Nephron (organoid): ENCODE data around the gene ASB2.

Experiments
- H3K27ac Mint-ChIP-seq, 3 experiments: 2 replicates each; pipeline ENCODE4 v1.8.0; 2020; ENCODE audit warnings: mixed read lengths in 3 of 3, mild to moderate bottlenecking in 2 of 3, moderate library complexity in 1 of 3
- H3K27me3 Mint-ChIP-seq: 2 replicates; pipeline ENCODE4 v1.8.0; 2021; ENCODE audit warnings: low read depth, mild to moderate bottlenecking, moderate library complexity, mixed read lengths
- H3K36me3 Mint-ChIP-seq: 2 replicates; pipeline ENCODE4 v1.8.0; 2020; ENCODE audit warnings: low read depth, mixed read lengths
- H3K4me1 Mint-ChIP-seq: 2 replicates; pipeline ENCODE4 v1.8.0; 2020; ENCODE audit warnings: mixed read lengths
- H3K4me3 Mint-ChIP-seq, 3 experiments: 2 replicates each; pipeline ENCODE4 v1.8.0; 2020; ENCODE audit warnings: mild to moderate bottlenecking in 3 of 3, mixed read lengths in 3 of 3, moderate library complexity in 2 of 3
- H3K9me3 Mint-ChIP-seq: 2 replicates; pipeline ENCODE4 v1.8.0; 2020; ENCODE audit warnings: mixed read lengths
- TF ChIP-seq, protein P1 (sequence below), 3 experiments: fragments of 200-600 bp; sonication (generic); IDR thresholded peaks; one replicate each; pipeline ENCODE4 v1.5.0; 2021; ENCODE audit warnings: antibody characterized with exemption in 3 of 3; ENCODE audit not compliant: unreplicated experiment in 3 of 3

ASB2 gene

DNA sequence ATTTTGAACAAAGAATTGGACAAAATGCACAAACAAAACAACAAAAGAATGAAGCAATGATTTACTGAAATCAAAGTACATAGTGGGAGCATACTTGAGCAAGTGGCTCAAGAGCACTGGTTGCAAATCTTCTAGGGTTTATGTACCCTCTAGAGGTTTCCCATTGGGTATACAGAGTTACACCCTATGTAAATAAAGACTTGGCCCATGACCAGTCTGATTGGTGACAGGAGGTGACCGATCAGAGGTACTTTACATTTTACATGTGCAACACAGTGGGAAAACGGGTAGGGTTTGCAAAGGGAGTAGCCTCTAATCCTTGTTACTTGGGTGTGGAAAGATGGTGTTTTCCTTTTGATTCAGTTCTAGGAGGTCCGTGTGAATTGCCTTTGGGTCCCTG is 59.9 kb downstream of the ASB2 start:
- Mint-ChIP-seq H3K4me1 (no peaks in the 10 kb centered on the region), H3K27me3 (no peaks in the 10 kb centered on the region), H3K36me3 (no peaks in the 10 kb centered on the region), H3K9me3 (peaks cover 5% of the 10 kb centered on the region), H3K4me3 (no peak overlapping the region), H3K27ac (no peak overlapping the region)
- TF ChIP-seq, protein P1, sequence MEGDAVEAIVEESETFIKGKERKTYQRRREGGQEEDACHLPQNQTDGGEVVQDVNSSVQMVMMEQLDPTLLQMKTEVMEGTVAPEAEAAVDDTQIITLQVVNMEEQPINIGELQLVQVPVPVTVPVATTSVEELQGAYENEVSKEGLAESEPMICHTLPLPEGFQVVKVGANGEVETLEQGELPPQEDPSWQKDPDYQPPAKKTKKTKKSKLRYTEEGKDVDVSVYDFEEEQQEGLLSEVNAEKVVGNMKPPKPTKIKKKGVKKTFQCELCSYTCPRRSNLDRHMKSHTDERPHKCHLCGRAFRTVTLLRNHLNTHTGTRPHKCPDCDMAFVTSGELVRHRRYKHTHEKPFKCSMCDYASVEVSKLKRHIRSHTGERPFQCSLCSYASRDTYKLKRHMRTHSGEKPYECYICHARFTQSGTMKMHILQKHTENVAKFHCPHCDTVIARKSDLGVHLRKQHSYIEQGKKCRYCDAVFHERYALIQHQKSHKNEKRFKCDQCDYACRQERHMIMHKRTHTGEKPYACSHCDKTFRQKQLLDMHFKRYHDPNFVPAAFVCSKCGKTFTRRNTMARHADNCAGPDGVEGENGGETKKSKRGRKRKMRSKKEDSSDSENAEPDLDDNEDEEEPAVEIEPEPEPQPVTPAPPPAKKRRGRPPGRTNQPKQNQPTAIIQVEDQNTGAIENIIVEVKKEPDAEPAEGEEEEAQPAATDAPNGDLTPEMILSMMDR (IDR thresholded peaks at IDR 0.05; ENCODE audit: unreplicated experiment in 3 of 3): no peak

DNA sequence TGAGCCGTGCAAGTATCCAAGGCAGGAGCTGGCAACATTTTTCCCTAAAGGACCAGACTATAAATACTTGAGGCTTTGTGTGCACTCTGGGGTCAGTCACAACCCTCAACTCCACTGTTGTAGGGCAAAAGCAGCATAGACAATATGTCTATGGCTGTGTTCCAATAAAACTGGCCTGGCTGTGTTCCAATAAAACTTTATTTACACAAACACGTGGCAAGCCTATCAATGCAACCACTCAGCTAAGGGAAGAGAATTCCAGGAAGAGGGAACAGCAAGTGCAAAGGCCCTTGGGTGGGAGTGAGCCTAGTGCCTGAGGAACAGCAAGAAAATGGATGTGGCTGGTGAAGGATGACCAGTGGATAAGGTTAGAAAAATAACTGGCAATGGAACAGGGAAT is 60.6 kb downstream of the ASB2 start:
- TF ChIP-seq, protein P1 (IDR thresholded peaks at IDR 0.05; ENCODE audit: unreplicated experiment in 3 of 3): no peak
- no peak overlapping the region for H3K4me3 Mint-ChIP-seq
- no peaks in the 10 kb centered on the region for H3K27me3 Mint-ChIP-seq
- H3K27ac Mint-ChIP-seq: no peak overlapping the region
- no peaks in the 10 kb centered on the region for H3K36me3 Mint-ChIP-seq
- H3K4me1 Mint-ChIP-seq: no peaks in the 10 kb centered on the region
- H3K9me3 Mint-ChIP-seq: peaks cover 5% of the 10 kb centered on the region

DNA sequence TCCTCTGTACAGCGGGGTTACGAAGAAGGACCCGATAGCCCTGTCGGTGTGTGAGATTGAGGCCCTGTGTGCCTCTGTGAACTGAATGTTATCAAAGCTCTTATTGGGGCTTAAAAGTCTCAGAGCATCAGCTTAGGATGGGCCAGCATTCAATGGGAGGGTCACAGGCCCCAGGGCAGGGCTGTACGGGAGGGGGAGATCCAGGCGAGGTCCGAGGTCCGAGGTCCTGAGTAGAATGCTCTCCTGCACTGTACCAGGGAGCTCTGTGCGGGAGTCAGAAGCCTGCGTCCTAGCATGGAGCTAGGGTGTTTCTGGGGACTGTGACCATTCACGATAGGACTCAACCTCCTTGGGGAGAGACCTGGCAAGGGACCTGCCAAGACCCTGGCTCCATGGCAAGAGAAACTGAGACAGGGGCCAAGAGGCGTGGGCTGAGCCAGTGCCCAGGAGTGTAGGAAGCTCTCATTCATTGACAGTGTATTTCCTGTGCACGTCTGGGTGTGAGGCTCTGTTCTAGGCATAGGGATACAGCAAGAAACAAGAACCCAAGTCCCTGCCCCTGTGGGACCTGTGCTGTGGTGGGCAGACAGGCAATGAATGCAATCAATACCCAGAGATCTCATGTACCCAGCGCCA is 61.2 kb downstream of the ASB2 start:
- TF ChIP-seq, protein P1 (IDR thresholded peaks at IDR 0.05; ENCODE audit: unreplicated experiment in 3 of 3): no peak
- H3K4me3 Mint-ChIP-seq: no peak overlapping the region
- H3K27me3 Mint-ChIP-seq: no peaks in the 10 kb centered on the region
- no peak overlapping the region for H3K27ac Mint-ChIP-seq
- no peaks in the 10 kb centered on the region for H3K36me3 Mint-ChIP-seq
- H3K4me1 Mint-ChIP-seq: no peaks in the 10 kb centered on the region
- peaks cover 5% of the 10 kb centered on the region for H3K9me3 Mint-ChIP-seq

DNA sequence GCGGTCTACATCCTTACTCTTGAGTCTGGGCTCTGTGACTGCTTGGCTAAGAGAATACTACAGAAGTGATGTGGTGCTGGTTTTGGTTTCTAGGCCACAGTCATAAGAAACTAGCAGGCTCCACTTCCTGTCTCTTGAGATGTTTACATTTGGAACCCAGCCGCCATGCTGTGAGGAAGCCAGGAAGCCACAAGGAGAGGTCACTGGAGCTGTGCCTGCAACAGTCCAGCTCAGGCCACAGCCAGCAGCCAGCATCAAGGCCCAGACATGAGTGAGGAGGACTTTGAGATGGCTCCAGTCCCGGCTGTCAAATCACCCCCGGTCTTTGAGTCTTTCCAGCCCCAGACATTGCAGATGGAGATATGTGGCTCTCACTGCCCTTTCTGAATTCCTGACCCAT is 62.1 kb downstream of the ASB2 start:
- H3K27ac Mint-ChIP-seq: no peak overlapping the region
- H3K4me3 Mint-ChIP-seq: no peak overlapping the region
- TF ChIP-seq, protein P1 (IDR thresholded peaks at IDR 0.05; ENCODE audit: unreplicated experiment in 3 of 3): no peak
- H3K9me3 Mint-ChIP-seq: peaks cover 2% of the 10 kb centered on the region
- H3K4me1 Mint-ChIP-seq: no peaks in the 10 kb centered on the region
- H3K36me3 Mint-ChIP-seq: no peaks in the 10 kb centered on the region
- no peaks in the 10 kb centered on the region for H3K27me3 Mint-ChIP-seq

DNA sequence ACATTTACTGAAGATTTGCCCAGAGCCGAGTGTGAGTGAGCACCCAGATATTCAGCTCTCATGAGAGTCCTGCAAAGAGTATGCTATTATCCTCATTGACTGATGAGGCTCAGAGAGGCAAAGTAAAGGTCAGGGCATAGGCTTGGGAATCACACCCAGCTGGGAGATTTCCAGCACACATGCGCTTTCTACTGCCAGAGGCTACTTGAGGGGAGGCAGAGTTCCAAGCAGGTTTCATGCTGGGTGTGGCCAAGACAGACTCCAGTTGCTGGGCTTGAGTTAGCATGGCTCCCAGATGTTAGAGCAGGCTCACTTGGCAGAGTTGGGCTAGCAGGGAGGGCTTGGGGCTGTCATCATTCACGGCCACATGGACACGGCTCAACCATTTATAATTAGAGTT is 63.6 kb downstream of the ASB2 start:
- peaks cover 4% of the 10 kb centered on the region for H3K27me3 Mint-ChIP-seq
- no peak overlapping the region for H3K4me3 Mint-ChIP-seq
- H3K4me1 Mint-ChIP-seq: no peaks in the 10 kb centered on the region
- H3K9me3 Mint-ChIP-seq: peaks cover 2% of the 10 kb centered on the region
- TF ChIP-seq, protein P1 (IDR thresholded peaks at IDR 0.05; ENCODE audit: unreplicated experiment in 3 of 3): no peak
- H3K36me3 Mint-ChIP-seq: no peaks in the 10 kb centered on the region
- H3K27ac Mint-ChIP-seq: no peak overlapping the region

DNA sequence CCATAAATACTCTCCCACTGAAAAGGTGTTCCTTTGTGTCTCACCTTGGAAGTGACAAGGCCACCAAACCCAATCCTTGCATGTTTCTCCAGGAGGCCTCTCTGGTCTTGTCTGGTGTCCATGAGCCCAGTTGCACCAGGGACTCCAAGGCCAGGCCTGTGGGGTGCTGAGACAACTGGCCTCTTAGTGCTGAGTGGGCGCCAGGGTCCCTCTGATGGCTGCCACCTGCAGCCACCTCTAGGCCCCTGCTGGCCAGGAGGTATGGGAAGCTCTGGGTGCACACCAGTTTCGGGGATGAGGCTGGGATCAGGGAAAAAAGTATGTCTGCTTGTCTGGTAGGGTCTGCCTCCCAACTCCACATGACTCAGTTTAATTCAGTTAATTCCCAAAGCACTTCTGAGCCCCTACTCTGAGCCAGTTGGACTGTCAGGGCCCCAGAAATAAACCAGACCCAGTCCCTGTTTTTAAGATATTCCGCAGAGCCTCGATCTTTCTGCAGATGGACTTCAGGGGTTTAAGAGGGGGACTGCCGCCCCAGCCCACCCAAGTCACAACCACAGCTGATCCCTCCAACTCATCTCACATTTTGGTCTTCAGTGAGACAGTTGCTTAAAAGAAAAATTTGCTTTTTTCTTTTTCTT is 64.3 kb downstream of the ASB2 start:
- Mint-ChIP-seq H3K4me1 (no peaks in the 10 kb centered on the region), H3K27ac (no peak overlapping the region), H3K27me3 (peaks cover 4% of the 10 kb centered on the region), H3K36me3 (no peaks in the 10 kb centered on the region), H3K4me3 (no peak overlapping the region), H3K9me3 (peaks cover 2% of the 10 kb centered on the region)
- TF ChIP-seq, protein P1 (IDR thresholded peaks at IDR 0.05; ENCODE audit: unreplicated experiment in 3 of 3): no peak
